K562 (cell line): ENCODE results near the gene GNA15. TPM values are rescaled to one million over a fixed set of nuclear protein-coding genes. Genes with fewer than 3 reads are reported as not detected.

Source experiments
- ATAC-seq: fragments of 200-7000 bp; cut with Tn5 transposase; 3 replicates; pipeline ENCODE4 v1.9.1; 2020; ENCODE audit warnings: moderate library complexity
- BruUV-seq: library from RNA; stranded (reverse); fragments of 400-500 nt; replicated peaks from 2 replicates; lab custom pipeline; 2021; lab: Mats Ljungman, UMichigan
- CTCF ChIA-PET: fragments of 300-600 bp; formaldehyde crosslinking; extraction: SDS; loops from one replicate; lab custom pipeline; 2021; ENCODE audit warnings: low intra/inter-chr PET ratio; lab: Yijun Ruan, JAX
- POLR2A ChIA-PET: fragments of 300-600, 350-650 bp; sonication (Branson Sonifier 250); formaldehyde crosslinking; extraction: SDS; loops from one replicate; lab custom pipeline; 2021; ENCODE audit warnings: antibody characterized with exemption, inconsistent platforms; lab: Yijun Ruan, JAX
- DNase-seq, 4 experiments: peaks; one replicate each; pipeline versions ENCODE4 v3.0.0 to v3.0.0-alpha.2; 2011 to 2018; ENCODE audit warnings: low spot score in 3 of 4, mixed read lengths in 3 of 4; ENCODE audit errors: extremely low read depth in 1 of 4
- FAIRE-seq: peaks from 2 replicates; lab custom pipeline; 2011; peaks lifted over from hg19 to GRCh38; lab: Jason Lieb, UNC
- H2AFZ ChIP-seq: 2 replicates; pipeline ENCODE4 v1.6.0; 2011; ENCODE audit warnings: low read depth, low read length, control low read depth, inconsistent platforms
- H3K27ac ChIP-seq: fragments of 200-600 bp; 3 replicates; pipeline ENCODE4 v1.8.0; 2011; ENCODE audit warnings: low read depth, mild to moderate bottlenecking, control low read depth, inconsistent platforms, low read length, moderate library complexity, mixed read lengths; ENCODE audit errors: extremely low read depth
- H3K27me3 ChIP-seq, 2 experiments: fragments of 300-600 bp in 1 of 2; 2 replicates in 1 of 2; 3 replicates in 1 of 2; pipeline versions ENCODE4 v1.6.0 to v1.8.0; 2011; ENCODE audit warnings: inconsistent platforms in 2 of 2, low read length in 2 of 2, mild to moderate bottlenecking in 1 of 2, mixed read lengths in 1 of 2, moderate library complexity in 1 of 2; ENCODE audit not compliant: control insufficient read depth in 2 of 2, insufficient read depth in 2 of 2
- H3K36me3 ChIP-seq: fragments of 300-600 bp; 3 replicates; pipeline ENCODE4 v1.8.0; 2011; ENCODE audit warnings: mild to moderate bottlenecking, low read length, inconsistent platforms; ENCODE audit not compliant: control insufficient read depth, insufficient read depth
- H3K4me1 ChIP-seq, 2 experiments: fragments of 200-600 bp in 1 of 2; replicated peaks in 1 of 2; 2 replicates in 1 of 2; 3 replicates in 1 of 2; pipeline versions ENCODE4 v1.5.1 to v1.8.0; 2011; ENCODE audit warnings: inconsistent platforms in 2 of 2, low read length in 2 of 2, mild to moderate bottlenecking in 1 of 2, mixed read lengths in 1 of 2, moderate library complexity in 1 of 2; ENCODE audit not compliant: control insufficient read depth in 2 of 2, insufficient read depth in 2 of 2
- H3K4me2 ChIP-seq: 2 replicates; pipeline ENCODE4 v1.6.1; 2011; ENCODE audit warnings: low read length, control low read depth, inconsistent platforms, mixed read lengths; ENCODE audit not compliant: insufficient read depth
- H3K4me3 ChIP-seq: fragments of 200-600 bp; sonication (generic), shearing (Covaris generic); 2 replicates; pipeline ENCODE4 v1.5.1; 2016; ENCODE audit warnings: control low read depth, inconsistent platforms
- H3K79me2 ChIP-seq: fragments of 200-600 bp; 3 replicates; pipeline ENCODE4 v1.8.0; 2011; ENCODE audit warnings: low read length, inconsistent platforms; ENCODE audit not compliant: control insufficient read depth, insufficient read depth
- H3K9ac ChIP-seq, 2 experiments: 2 replicates each; pipeline versions ENCODE4 v1.6.0 to v1.6.1; 2011; ENCODE audit warnings: low read depth in 2 of 2, low read length in 2 of 2, control low read depth in 1 of 2, inconsistent platforms in 1 of 2, mild to moderate bottlenecking in 1 of 2, mixed read lengths in 1 of 2; ENCODE audit not compliant: insufficient read depth in 1 of 2
- H3K9me1 ChIP-seq: one replicate; pipeline ENCODE4 v1.6.0; 2011; ENCODE audit warnings: inconsistent platforms, mild to moderate bottlenecking, low read length, moderate library complexity; ENCODE audit not compliant: control insufficient read depth, insufficient read depth
- H3K9me3 ChIP-seq: replicated peaks from 2 replicates; pipeline ENCODE4 v1.5.1; 2011; ENCODE audit warnings: low read depth, low read length, inconsistent platforms; ENCODE audit not compliant: control insufficient read depth, insufficient read depth
- H4K20me1 ChIP-seq: replicated peaks from 2 replicates; pipeline ENCODE4 v1.6.1; 2011; ENCODE audit warnings: low read length, inconsistent platforms, mixed read lengths; ENCODE audit not compliant: control insufficient read depth, insufficient read depth
- FOXA3 ChIP-seq, 2 experiments: fragments of 450-650 bp in 1 of 2; sonication (generic) in 1 of 2; formaldehyde crosslinking; IDR thresholded peaks in 1 of 2; conservative IDR thresholded peaks in 1 of 2; 2 replicates each; pipeline versions ENCODE4 v1.4.0 to v1.8.0; 2020 to 2022; ENCODE audit warnings: mild to moderate bottlenecking in 2 of 2, missing genetic modification reagents in 1 of 2
- WGBS: fragments of 100-300 bp; shearing (Covaris generic); methylation state at CpG from one replicate; pipeline ENCODE4 v1.1.6; 2016; ENCODE audit warnings: low coverage, mixed read lengths; ENCODE audit not compliant: insufficient coverage; ENCODE audit errors: missing lambda C conversion rate; 5-methylcytosine and 5-hydroxymethylcytosine counted together
- in situ Hi-C: fragments of 300-500 bp; cut with MboI; formaldehyde crosslinking; loops from 4 replicates; pipeline ENCODE4 v1.15.0; 2018; ENCODE audit warnings: inconsistent platforms, mixed read lengths
- intact Hi-C: fragments of 100-400 bp; cut with micrococcal nuclease; formaldehyde crosslinking; loops from 2 replicates; pipeline ENCODE4 v1.14.2; 2022
- polyA plus RNA-seq, 8 experiments: library from polyadenylated mRNA; depleted of rRNA in 4 of 8; stranded (reverse) in 5 of 8; unstranded in 3 of 8; fragments of >200 nt; fragmentation: Nextera tagmentation in 2 of 8; fragmentation: Illumina TruSeq in 1 of 8; extraction: Ambion mirVana in 2 of 8; extraction: Trizol in 1 of 8; gene quantifications; 2 replicates each; pipeline versions ENCODE4 v1.2.1 to v1.2.3, GENCODE V29; 2011 to 2014; ENCODE audit warnings: inconsistent platforms in 1 of 8, missing spikeins in 1 of 8
- total RNA-seq, 7 experiments: library from RNA; depleted of rRNA in 6 of 7; stranded (reverse); fragments of >200 nt in 6 of 7; fragmentation: Illumina TruSeq in 2 of 7; extraction: Trizol in 2 of 7; gene quantifications; 2 replicates each; pipeline versions ENCODE4 v1.2.1 to v1.2.3, GENCODE V29; 2011 to 2021; ENCODE audit warnings: low replicate concordance in 1 of 7
- TF ChIP-seq, protein P1 (sequence below), 2 experiments: fragments of 450-650 bp in 1 of 2; sonication (generic) in 1 of 2; formaldehyde crosslinking; conservative IDR thresholded peaks; 2 replicates each; pipeline versions ENCODE4 v1.4.0 to v1.8.1; 2020 to 2022; ENCODE audit warnings: mild to moderate bottlenecking in 1 of 2, missing genetic modification reagents in 1 of 2

Gene GNA15
- total and polyA plus RNA-seq, 9 of the 15 experiments (the other 6 are each of a cell fraction or from before 2014, with no cell fraction given): 0.03 to 0.24 (median 0.11) TPM; not detected in 1

GRCh38 chr19:3109491-3109890 is 26.3 kb upstream of the GNA15 start:
- FAIRE-seq (no peak), ATAC-seq (no peak), DNase-seq (no peak)
- Histone ChIP-seq H3K4me3 (no peak overlapping the region), H3K4me2 (no peak overlapping the region), H3K36me3 (peaks cover 19% of the 10 kb centered on the region; the same call in 1 of the 3 replicates), H3K79me2 (peaks cover 58% of the 10 kb centered on the region), H3K9me3 (no peaks in the 10 kb centered on the region), H2AFZ (no peak overlapping the region), H3K9ac (peak overlapping the region in 1 of 2 experiments; percentile 55; a peak in 2 of 4 replicates), H3K27me3 (no peaks in the 10 kb centered on the region), H3K27ac (no peak overlapping the region), H4K20me1 (no peaks in the 10 kb centered on the region; the same call in none of the 2 replicates), H3K9me1 (peaks cover 2% of the 10 kb centered on the region), H3K4me1 (peaks cover 2 to 78% of the 10 kb centered on the region in 2 experiments; a peak in 3 of 5 replicates)
- TF ChIP-seq, protein P1, sequence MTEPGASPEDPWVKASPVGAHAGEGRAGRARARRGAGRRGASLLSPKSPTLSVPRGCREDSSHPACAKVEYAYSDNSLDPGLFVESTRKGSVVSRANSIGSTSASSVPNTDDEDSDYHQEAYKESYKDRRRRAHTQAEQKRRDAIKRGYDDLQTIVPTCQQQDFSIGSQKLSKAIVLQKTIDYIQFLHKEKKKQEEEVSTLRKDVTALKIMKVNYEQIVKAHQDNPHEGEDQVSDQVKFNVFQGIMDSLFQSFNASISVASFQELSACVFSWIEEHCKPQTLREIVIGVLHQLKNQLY (CRISPR knock-in tag; conservative IDR thresholded peaks at IDR 0.05): no peak
- TF ChIP-seq FOXA3 (CRISPR knock-in tag; conservative IDR thresholded peaks at IDR 0.05 in 1 of 2, IDR thresholded peaks at IDR 0.05 in 1 of 2): no peak
- 83% methylated on average over 16 of the region's 22 CpGs for WGBS
- no TSS peak for BruUV-seq
- in situ Hi-C loops (no loop called here), intact Hi-C loops (loop anchor here (10.0 kb wide), 1 partner anchor 155 kb away; no protein-coding TSS in a partner anchor)
- ChIA-PET CTCF (interaction anchor here (1.3 to 2.0 kb wide), 2 partner anchors 34 to 159 kb away, joined by 3 to 8 read pairs; no protein-coding TSS in a partner anchor), POLR2A (interaction anchor here (0.6 kb wide), 1 partner anchor 404 kb away, joined by 5 read pairs; no protein-coding TSS in a partner anchor)
